Vagina (tissue), 2 donors: ENCODE results near the gene DDR2.

Experiments used
- POLR2AphosphoS5 ChIP-seq, 2 donors: sonication (generic); formaldehyde crosslinking; IDR thresholded peaks; one replicate each; pipeline ENCODE4 v1.9.0; 2017; ENCODE audit warnings: antibody characterized with exemption in 2 of 2, mild to moderate bottlenecking in 2 of 2, low read depth in 1 of 2; ENCODE audit not compliant: insufficient read depth in 1 of 2
- TF ChIP-seq, protein P1 (sequence below), 3 experiments: fragments of 450-650 bp in 2 of 3; fragments of 200-600 bp in 1 of 3; sonication (generic) in 1 of 3; IDR thresholded peaks; one replicate each; pipeline ENCODE4 v1.5.1; 2017 to 2019; ENCODE audit warnings: antibody characterized with exemption in 3 of 3, mild to moderate bottlenecking in 2 of 3, moderate library complexity in 2 of 3

DNA sequence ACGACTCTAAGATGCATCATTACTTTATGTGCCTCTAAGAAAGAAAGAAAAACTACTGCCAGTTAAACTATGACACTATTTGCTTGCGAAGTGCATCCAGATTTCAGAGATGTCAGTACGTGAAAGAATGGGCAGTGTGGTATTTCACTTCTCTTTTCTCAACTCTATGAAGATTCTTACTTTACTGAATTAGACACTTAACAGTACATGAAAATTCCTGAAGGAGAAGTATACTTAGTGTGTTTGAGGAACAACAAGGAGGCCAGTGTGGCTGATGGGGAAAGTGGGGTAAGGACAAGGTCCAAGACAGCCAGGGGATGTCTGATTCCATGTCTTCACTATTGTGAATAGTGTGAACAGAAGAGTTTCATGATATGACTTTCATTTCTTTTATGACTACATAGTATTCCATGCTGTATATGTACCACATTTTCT lies 104.4 kb downstream of the DDR2 start:
- TF ChIP-seq, protein P1, sequence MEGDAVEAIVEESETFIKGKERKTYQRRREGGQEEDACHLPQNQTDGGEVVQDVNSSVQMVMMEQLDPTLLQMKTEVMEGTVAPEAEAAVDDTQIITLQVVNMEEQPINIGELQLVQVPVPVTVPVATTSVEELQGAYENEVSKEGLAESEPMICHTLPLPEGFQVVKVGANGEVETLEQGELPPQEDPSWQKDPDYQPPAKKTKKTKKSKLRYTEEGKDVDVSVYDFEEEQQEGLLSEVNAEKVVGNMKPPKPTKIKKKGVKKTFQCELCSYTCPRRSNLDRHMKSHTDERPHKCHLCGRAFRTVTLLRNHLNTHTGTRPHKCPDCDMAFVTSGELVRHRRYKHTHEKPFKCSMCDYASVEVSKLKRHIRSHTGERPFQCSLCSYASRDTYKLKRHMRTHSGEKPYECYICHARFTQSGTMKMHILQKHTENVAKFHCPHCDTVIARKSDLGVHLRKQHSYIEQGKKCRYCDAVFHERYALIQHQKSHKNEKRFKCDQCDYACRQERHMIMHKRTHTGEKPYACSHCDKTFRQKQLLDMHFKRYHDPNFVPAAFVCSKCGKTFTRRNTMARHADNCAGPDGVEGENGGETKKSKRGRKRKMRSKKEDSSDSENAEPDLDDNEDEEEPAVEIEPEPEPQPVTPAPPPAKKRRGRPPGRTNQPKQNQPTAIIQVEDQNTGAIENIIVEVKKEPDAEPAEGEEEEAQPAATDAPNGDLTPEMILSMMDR (IDR thresholded peaks at IDR 0.05), result no peak
- TF ChIP-seq POLR2AphosphoS5 (IDR thresholded peaks at IDR 0.05; ENCODE audit: insufficient read depth in 1 of 2, low read depth in 1 of 2), result no peak
